ENCODE results near the gene MRPL52.

- TF ChIP-seq, protein P1, sequence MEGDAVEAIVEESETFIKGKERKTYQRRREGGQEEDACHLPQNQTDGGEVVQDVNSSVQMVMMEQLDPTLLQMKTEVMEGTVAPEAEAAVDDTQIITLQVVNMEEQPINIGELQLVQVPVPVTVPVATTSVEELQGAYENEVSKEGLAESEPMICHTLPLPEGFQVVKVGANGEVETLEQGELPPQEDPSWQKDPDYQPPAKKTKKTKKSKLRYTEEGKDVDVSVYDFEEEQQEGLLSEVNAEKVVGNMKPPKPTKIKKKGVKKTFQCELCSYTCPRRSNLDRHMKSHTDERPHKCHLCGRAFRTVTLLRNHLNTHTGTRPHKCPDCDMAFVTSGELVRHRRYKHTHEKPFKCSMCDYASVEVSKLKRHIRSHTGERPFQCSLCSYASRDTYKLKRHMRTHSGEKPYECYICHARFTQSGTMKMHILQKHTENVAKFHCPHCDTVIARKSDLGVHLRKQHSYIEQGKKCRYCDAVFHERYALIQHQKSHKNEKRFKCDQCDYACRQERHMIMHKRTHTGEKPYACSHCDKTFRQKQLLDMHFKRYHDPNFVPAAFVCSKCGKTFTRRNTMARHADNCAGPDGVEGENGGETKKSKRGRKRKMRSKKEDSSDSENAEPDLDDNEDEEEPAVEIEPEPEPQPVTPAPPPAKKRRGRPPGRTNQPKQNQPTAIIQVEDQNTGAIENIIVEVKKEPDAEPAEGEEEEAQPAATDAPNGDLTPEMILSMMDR (conservative IDR thresholded peaks at IDR 0.05; ENCODE audit: low read depth, low read length), result no peak
- TF ChIP-seq EZH2phosphoT487 (IDR thresholded peaks at IDR 0.05; ENCODE audit: borderline replicate concordance, low read length), result no peak
Measured at GRCh38 chr14:22882529-22883172, 53.0 kb downstream of the MRPL52 start.

Measured in PC-3 (cell line).